T-helper 2 cell treated with Interferon-gamma antibody and Interleukin-4, amounts not matched to agents 100 ng/mL and 5 ng/mL, for 36 hours (primary cell): ENCODE results near the gene PLD4. TPM values are rescaled to one million over a fixed set of nuclear protein-coding genes. Genes with fewer than 3 reads are reported as not detected.
"Not testable (repeated sequence)": the region's sequence is repeated elsewhere in the genome, so short reads cannot be mapped to it uniquely, and the experiment has no call there.

ENCODE experiments used
- intact Hi-C: fragments of 100-400 bp; cut with micrococcal nuclease; formaldehyde crosslinking; loops from one replicate; pipeline ENCODE4 v1.15.1; 2023
- total RNA-seq: library from RNA; stranded (reverse); gene quantifications from 2 replicates; pipeline ENCODE4 v1.2.3, GENCODE V29; 2022

Gene PLD4
- total RNA-seq, 1 donor from 2014 or later, result 0.11 TPM

DNA sequence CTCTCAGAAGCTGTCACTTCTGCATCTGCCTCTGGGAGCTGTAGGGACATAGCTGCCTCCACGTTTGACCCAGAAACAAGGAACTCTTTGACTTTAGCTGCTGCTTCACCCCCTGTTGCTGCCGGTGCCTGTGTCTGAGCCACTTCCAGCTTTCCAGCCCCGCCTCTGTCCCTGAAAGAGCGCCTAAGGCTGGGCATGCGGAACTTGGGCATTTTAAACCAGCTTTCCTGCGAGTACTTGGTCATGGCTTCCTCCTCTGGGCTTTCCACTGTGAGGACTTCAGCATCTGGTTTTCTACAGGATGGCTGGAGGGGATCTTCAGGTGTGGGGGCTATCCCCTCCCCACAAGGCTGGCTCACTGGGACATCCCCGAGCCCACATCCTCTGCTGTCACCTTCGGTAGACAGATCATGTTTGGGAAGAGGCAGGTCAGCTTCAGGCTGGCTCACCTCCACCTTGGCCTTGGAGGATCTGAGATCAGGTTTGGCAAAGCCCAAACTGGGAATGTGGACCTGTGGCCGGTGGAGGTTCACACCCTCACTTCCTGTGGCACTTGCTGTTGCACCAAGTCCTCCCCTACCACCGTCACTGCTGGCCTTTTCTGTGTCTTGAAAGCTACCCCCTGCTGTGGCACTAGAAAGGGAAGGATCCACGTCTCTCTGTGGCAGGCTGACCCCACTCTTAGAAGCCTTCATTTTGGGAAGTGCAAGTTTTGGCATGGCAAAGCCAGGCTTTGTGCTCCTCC lies 15.2 kb downstream of the PLD4 start:
- intact Hi-C loops, result no loop called here

DNA sequence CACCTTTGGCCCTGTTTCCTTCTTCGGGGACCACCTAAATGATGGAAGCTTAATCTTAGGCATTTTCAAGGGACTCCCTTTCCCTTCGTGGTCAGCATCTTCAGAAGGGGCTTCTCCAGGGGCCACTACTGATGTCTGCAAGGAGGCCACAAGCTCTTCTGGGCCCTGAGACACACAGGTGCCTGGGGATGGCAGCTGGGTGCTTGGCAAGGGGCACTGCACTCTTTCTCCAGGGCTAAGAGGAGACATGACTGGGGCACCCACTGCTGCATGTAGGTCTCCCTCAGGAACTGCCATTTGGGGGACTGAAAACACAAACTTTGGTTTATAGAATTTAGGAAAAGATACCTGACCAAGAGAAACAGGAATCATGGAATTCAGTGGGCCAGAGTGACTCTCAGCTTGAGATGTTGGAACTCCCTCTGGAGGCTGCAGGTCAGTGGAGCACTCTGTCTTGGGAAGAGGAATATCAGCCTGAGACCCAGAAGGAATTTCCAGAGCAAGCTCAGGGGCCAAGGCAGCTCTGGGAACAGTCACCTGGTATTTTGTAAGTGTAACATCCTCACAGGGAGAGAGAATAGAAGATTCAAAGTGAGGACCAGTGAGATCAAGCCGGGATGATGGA lies 16.0 kb downstream of the PLD4 start:
- intact Hi-C loops, result no loop called here

DNA sequence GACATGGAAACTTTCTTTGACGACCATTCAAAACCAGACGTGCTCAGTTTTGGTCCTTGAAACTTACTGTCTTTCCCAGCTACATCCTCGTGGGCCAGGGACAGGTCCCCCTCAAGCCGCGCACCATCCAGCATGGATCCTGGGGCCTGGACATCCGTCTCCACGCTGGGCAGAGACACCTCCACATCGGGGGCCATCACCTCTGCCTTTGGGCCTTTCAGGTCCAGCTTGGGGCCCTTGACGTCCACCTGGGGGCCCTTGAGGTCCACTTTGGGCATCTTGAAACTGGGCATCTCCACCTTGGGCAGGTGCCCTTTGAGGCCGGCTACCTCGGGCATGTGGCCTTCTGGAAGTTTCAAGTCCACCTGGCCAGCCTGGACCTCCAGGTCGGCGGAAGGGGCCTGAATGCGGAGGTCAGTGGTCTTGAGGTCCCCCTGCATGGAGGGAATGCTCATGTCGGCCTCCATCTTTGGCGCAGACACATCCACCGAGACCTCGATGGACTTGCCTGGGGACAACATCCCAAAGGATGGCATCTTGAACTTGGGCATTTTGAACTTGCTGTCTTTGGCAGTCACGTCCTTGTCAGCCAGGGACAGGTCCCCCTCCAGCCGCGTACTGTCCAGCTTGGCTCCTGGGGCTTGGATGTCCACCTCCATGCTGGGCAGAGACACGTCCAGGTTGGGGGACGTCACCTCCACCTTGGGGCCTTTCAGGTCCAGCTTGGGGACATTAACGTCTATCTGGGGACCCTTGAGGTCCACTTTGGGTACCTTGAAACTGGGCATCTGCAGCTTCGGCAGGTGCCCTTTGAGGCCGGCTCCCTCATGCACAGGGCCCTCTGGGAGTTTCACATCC lies 17.1 kb downstream of the PLD4 start:
- intact Hi-C loops, result no loop called here

DNA sequence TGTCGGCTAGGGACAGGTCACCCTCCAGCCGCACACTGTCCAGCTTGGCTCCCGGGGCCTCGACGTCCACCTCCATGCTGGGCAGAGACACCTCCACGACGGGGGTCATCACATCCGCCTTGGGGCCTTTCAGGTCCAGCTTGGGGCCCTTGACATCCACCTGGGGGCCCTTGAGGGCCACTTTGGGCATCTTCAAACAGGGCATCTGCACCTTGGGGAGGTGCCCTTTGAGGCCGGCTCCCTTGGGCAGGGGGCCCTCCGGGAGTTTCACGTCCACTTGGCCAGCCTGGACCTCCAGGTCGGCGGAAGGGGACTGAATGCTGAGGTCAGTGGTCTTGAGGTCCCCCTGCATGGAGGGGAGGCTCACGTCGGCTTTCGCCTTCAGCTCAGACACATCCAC lies 17.9 kb downstream of the PLD4 start:
- intact Hi-C loops, result no loop called here

DNA sequence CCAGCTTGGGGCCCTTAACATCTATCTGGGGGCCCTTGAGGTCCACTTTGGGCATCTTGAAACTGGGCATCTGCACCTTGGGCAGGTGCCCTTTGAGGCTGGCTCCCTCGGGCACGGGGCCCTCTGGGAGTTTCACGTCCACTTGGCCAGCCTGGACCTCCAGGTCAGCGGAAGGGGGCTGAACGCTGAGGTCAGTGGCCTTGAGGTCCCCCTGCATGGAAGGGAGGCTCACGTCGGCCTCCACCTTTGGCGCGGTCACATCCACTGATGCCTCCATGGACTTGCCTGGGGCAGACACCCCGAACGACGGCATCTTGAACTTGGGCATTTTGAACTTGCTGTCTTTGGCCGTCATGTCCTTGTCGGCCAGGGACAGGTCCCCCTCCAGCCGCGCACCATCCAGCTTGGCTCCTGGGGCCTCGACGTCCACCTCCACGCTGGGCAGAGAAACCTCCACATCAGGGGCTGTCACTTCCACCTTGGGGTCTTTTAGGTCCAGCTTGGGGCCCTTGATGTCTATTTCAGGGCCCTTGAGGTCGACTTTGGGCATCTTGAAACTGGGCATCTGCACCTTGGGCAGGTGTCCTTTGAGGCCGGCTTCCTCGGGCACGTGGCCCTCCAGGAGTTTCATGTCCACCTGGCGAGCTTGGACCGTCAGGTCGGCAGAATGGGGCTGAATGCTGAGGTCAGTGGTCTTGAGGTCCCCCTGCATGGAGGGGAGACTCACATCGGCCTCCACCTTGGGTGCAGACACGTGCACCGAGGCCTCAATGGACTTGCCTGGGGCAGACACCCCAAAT lies 18.7 kb downstream of the PLD4 start:
- intact Hi-C loops, result not testable (repeated sequence)

DNA sequence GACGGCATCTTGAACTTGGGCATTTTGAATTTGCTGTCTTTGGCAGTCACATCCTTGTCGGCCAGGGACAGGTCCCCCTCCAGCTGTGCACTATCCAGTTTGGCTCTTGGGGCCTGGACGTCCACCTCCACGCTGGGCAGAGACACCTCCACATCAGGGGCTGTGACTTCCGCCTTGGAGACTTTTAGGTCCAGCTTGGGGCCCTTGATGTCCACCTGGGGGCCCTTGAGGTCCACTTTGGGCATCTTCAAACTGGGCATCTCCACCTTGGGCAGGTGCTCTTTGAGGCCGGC lies 19.3 kb downstream of the PLD4 start:
- intact Hi-C loops, result not testable (repeated sequence)

DNA sequence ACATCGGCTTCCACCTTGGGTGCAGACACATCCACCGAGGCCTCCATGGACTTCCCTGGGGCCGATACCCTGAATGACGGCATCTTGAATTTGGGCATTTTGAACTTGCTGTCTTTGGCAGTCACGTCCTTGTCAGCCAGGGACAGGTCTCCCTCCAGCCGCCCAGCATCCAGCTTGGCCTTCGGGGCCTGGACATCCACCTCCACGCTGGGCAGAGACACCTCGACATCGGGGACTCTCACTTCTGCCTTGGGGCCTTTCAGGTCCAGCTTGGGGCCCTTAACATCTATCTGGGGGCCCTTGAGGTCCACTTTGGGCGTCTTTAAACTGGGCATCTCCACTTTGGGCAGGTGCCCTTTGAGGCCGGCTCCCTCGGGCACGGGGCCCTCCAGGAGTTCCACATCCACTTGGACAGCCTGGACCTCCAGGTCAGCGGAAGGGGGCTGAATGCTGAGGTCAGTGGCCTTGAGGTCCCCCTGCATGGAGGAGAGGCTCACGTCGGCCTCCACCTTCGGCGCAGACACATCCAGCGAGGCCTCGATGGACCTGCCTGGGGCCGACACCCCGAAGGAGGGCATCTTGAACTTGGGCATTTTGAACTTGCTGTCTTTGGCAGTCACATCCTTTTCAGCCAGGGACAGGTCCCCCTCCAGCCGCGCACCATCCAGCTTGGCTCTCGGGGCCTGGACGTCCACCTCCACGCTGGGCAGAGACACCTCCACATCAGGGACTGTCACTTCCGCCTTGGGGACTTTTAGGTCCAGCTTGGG lies 19.9 kb downstream of the PLD4 start:
- intact Hi-C loops, result not testable (repeated sequence)

DNA sequence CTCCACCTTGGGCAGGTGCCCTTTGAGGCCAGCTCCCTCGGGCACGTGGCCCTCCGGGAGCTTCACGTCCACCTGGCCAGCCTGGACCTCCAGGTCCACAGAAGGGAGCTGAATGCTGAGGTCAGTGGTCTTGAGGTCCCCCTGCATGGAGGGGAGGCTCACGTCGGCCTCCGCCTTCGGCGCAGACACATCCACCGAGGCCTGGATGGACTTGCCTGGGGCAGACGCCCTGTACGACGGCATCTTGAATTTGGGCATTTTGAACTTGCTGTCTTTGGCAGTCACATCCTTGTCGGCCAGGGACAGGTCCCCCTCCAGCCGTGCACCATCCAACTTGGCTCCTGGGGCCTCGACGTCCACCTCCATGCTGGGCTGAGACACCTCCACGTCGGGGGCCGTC lies 20.6 kb downstream of the PLD4 start:
- intact Hi-C loops, result not testable (repeated sequence)

DNA sequence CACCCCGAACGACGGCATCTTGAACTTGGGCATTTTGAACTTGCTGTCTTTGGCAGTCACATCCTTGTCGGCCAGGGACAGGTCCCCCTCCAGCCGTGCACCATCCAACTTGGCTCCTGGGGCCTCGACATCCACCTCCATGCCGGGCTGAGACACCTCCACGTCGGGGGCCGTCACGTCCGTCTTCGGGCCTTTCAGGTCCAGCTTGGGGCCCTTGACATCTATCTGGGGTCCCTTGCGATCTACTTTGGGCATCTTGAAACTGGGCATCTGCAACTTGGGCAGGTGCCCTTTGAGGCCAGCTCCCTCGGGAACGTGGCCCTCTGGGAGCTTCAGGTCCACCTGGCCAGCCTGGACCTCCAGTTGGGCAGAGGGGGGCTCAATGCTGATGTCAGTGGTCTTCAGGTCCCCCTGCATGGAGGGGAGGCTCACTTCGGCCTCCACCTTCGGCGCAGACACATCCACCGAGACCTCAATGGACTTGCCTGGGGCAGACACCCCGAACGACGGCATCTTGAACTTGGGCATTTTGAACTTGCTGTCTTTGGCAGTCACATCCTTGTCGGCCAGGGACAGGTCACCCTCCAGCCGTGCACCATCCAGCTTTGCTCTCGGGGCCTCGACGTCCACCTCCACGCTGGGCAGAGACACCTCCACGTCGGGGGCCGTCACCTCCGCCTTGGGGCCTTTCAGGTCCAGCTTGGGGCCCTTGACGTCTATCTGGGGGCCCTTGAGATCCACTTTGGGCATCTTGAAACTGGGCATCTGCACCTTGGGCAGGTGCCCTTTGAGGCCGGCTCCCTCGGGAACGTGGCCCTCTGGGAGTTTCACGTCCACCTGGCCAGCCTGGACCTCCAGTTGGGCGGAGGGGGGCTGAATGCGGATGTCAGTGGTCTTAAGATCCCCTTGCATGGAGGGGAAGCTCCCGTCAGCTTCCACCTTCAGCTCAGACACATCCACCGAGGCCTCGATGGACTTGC lies 21.6 kb downstream of the PLD4 start:
- intact Hi-C loops, result not testable (repeated sequence)

DNA sequence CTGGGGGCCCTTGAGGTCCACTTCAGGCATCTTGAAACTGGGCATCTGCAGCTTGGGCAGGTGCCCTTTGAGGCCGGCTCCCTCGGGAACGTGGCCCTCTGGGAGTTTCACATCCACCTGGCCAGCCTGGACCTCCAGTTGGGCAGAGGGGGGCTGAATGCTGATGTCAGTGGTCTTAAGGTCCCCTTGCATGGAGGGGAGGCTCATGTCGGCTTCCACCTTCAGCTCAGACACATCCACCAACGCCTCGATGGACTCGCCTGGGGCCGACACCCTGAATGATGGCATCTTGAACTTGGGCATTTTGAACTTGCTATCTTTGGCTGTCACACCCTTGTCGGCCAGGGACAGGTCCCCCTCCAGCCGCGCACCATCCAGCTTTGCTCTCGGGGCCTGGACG lies 22.5 kb downstream of the PLD4 start:
- intact Hi-C loops, result not testable (repeated sequence)

DNA sequence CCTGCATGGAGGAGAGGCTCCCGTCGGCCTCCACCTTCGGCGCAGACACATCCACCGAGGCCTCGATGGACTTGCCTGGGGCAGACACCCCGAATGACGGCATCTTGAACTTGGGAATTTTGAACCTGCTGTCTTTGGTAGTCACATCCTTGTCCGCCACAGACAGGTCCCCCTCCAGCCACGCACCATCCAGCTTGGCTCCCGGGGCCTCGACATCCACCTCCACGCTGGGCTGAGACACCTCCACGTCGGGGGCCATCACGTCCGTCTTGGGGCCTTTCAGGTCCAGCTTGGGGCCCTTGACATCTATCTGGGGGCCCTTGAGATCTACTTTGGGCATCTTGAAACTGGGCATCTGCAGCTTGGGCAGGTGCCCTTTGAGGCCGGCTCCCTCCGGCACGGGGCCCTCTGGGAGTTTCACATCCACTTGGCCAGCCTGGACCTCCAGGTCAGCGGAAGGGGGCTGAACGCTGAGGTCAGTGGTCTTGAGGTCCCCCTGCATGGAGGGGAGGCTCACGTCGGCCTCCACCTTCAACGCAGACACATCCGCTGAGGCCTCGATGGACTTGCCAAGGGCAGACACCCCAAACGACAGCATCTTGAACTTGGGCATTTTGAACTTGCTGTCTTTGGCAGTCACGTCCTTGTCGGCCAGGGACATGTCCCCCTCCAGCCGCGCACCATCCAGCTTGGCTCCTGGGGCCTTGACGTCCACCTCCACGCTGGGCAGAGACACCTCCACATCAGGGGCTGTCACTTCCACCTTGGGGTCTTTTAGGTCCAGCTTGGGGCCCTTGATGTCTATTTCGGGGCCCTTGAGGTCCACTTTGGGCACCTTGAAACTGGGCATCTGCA lies 23.4 kb downstream of the PLD4 start:
- intact Hi-C loops, result not testable (repeated sequence)

DNA sequence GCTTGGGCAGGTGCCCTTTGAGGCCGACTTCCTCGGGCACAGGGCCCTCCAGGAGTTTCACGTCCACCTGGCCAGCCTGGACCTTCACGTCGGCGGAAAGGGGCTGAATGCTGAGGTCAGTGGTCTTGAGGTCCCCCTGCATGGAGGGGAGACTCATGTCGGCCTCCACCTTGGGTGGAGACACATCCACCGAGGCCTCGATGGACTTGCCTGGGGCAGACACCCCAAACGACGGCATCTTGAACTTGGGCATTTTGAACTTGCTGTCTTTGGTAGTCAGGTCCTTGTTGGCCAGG lies 24.0 kb downstream of the PLD4 start:
- intact Hi-C loops, result no loop called here

DNA sequence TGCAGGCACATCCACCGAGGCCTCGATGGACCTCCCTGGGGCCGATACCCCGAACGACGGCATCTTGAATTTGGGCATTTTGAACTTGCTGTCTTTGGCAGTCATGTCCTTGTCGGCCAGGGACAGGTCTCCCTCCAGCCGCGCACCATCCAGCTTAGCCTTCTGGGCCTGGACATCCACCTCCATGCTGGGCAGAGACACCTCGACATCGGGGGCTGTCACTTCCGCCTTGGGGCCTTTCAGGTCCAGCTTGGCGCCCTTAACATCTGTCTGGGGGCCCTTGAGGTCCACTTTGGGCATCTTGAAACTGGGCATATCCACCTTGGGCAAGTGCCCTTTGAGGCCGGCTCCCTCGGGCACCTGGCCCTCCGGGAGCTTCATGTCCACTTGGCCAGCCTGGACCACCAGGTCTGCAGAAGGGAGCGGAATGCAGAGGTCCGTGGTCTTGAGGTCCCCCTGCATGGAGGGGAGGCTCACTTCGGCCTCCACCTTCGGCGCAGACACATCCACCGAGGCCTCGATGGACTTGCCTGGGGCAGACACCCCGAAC lies 24.8 kb downstream of the PLD4 start:
- intact Hi-C loops, result not testable (repeated sequence)

DNA sequence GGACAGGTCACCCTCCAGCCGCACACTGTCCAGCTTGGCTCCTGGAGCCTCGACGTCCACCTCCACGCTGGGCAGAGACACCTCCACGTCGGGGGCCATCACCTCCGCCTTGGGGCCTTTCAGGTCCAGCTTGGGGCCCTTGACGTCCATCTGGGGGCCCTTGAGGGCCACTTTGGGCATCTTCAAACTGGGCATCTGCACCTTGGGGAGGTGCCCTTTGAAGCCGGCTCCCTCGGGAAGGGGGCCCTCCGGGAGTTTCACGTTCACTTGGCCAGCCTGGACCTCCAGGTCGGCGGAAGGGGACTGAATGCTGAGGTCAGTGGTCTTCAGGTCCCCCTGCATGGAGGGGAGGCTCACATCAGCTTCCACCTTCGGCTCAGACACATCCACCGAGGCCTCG lies 25.3 kb downstream of the PLD4 start:
- intact Hi-C loops, result no loop called here

DNA sequence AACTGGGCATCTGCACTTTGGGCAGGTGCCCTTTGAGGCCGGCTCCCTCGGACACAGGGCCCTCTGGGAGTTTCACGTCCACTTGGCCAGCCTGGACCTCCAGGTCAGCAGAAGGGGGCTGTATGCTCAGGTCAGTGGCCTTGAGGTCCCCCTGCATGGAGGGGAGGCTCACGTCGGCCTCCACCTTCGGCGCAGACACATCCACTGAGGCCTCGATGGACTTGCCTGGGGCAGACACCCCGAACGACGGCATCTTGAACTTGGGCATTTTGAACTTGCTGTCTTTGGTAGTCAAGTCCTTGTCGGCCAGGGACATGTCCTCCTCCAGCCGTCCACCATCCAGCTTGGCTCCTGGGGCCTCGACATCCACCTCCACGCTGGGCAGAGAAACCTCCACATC lies 26.0 kb downstream of the PLD4 start:
- intact Hi-C loops, result not testable (repeated sequence)

DNA sequence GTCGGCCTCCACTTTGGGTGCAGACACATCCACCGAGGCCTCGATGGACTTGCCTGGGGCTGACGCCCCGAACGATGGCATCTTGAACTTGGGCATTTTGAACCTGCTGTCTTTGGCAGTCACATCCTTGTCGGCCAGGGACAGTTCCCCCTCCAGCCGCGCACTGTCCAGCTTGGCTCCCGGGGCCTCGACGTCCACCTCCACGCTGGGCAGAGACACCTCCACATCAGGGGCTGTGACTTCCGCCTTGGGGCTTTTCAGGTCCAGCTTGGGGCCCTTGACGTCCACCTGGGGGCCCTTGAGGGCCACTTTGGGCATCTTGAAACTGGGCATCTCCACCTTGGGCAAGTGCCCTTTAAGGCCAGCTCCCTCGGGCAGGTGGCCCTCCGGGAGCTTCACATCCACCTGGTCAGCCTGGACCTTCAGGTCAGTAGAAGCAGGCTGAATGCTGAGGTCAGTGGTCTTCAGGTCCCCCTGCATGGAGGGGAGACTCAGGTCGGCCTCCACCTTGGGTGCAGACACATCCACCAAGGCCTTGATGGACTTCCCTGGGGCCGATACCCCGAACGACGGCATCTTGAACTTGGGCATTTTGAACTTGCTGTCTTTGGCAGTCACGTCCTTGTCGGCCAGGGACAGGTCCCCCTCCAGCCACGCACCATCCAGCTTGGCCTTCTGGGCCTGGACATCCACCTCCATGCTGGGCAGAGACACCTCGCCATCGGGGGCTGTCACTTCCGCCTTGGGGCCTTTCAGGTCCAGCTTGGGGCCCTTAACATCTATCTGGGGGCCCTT lies 27.4 kb downstream of the PLD4 start:
- intact Hi-C loops, result not testable (repeated sequence)

DNA sequence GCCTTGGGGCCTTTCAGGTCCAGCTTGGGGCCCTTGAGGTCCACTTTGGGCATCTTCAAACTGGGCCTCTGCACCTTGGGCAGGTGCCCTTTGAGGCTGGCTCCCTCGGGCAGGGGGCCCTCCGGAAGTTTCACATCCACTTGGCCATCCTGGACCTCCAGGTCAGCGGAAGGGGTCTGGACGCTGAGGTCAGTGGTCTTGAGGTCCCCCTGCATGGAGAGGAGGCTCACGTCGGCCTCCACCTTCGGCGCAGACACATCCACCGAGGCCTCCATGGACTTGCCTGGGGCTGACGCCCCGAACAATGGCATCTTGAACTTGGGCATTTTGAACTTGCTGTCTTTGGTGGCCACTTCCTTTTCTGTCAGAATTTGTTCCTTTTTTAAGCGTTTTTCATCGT lies 28.4 kb downstream of the PLD4 start:
- intact Hi-C loops, result no loop called here
